Measurements from ENCODE around the gene SPINDOC. TPM values are rescaled to one million over a fixed set of nuclear protein-coding genes. Genes with fewer than 3 reads are reported as not detected.

Gene SPINDOC
- total and polyA plus RNA-seq, 9 of the 15 experiments (the other 6 are each of a cell fraction or from before 2014, with no cell fraction given): 0.70 to 36.3 (median 19.6) TPM

DNA sequence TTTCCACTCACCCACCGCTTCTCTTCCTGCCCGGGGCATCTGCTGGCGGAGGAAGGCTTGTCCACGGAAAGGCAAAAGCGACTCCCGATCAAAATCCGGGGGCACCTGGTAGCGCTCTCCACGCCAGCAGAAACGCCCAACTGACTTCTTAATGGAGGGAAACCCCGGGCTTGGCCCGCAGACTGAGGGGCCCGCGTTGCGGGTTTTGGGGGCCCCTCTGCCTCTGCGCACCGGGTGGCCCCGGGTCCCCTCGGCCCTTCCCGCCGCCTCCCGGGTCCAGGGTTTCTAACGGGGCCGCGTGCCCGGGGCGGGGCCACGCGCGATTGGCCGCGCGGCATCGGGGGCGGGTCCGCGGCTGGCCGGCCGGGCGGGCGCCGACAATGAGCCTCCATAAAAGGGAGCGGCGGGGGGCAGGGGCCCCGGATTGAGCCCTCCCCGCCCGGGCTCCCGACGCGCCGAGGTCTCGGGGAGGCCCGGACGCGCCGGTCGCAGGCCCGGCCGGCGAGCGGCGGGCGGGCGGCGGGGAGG, at the start of gene SPINDOC (continued):
- TF ChIP-seq PHF8 (IDR thresholded peaks at IDR 0.05; ENCODE audit: borderline replicate concordance, low read length): peak; percentile 68; the same call in 1 of the 2 replicates
- TF ChIP-seq RBM25 (IDR thresholded peaks at IDR 0.05; ENCODE audit: low read depth, low read length, severe bottlenecking): peak; percentile 54
- peak; percentile 72 for TF ChIP-seq CXXC5 (CRISPR knock-in tag; IDR thresholded peaks at IDR 0.05)
- TF ChIP-seq NONO (IDR thresholded peaks at IDR 0.05; ENCODE audit: low read depth in 2 of 2, low read length in 1 of 2): 0 out of 4 replicates have a peak, but pooled peaks of 1 of the 2 experiments have one; percentile 40
- TF ChIP-seq RBFOX2 (IDR thresholded peaks at IDR 0.05; ENCODE audit: low read depth, low read length): peak; percentile 68; the same call in 1 of the 2 replicates
- TF ChIP-seq, protein P1, sequence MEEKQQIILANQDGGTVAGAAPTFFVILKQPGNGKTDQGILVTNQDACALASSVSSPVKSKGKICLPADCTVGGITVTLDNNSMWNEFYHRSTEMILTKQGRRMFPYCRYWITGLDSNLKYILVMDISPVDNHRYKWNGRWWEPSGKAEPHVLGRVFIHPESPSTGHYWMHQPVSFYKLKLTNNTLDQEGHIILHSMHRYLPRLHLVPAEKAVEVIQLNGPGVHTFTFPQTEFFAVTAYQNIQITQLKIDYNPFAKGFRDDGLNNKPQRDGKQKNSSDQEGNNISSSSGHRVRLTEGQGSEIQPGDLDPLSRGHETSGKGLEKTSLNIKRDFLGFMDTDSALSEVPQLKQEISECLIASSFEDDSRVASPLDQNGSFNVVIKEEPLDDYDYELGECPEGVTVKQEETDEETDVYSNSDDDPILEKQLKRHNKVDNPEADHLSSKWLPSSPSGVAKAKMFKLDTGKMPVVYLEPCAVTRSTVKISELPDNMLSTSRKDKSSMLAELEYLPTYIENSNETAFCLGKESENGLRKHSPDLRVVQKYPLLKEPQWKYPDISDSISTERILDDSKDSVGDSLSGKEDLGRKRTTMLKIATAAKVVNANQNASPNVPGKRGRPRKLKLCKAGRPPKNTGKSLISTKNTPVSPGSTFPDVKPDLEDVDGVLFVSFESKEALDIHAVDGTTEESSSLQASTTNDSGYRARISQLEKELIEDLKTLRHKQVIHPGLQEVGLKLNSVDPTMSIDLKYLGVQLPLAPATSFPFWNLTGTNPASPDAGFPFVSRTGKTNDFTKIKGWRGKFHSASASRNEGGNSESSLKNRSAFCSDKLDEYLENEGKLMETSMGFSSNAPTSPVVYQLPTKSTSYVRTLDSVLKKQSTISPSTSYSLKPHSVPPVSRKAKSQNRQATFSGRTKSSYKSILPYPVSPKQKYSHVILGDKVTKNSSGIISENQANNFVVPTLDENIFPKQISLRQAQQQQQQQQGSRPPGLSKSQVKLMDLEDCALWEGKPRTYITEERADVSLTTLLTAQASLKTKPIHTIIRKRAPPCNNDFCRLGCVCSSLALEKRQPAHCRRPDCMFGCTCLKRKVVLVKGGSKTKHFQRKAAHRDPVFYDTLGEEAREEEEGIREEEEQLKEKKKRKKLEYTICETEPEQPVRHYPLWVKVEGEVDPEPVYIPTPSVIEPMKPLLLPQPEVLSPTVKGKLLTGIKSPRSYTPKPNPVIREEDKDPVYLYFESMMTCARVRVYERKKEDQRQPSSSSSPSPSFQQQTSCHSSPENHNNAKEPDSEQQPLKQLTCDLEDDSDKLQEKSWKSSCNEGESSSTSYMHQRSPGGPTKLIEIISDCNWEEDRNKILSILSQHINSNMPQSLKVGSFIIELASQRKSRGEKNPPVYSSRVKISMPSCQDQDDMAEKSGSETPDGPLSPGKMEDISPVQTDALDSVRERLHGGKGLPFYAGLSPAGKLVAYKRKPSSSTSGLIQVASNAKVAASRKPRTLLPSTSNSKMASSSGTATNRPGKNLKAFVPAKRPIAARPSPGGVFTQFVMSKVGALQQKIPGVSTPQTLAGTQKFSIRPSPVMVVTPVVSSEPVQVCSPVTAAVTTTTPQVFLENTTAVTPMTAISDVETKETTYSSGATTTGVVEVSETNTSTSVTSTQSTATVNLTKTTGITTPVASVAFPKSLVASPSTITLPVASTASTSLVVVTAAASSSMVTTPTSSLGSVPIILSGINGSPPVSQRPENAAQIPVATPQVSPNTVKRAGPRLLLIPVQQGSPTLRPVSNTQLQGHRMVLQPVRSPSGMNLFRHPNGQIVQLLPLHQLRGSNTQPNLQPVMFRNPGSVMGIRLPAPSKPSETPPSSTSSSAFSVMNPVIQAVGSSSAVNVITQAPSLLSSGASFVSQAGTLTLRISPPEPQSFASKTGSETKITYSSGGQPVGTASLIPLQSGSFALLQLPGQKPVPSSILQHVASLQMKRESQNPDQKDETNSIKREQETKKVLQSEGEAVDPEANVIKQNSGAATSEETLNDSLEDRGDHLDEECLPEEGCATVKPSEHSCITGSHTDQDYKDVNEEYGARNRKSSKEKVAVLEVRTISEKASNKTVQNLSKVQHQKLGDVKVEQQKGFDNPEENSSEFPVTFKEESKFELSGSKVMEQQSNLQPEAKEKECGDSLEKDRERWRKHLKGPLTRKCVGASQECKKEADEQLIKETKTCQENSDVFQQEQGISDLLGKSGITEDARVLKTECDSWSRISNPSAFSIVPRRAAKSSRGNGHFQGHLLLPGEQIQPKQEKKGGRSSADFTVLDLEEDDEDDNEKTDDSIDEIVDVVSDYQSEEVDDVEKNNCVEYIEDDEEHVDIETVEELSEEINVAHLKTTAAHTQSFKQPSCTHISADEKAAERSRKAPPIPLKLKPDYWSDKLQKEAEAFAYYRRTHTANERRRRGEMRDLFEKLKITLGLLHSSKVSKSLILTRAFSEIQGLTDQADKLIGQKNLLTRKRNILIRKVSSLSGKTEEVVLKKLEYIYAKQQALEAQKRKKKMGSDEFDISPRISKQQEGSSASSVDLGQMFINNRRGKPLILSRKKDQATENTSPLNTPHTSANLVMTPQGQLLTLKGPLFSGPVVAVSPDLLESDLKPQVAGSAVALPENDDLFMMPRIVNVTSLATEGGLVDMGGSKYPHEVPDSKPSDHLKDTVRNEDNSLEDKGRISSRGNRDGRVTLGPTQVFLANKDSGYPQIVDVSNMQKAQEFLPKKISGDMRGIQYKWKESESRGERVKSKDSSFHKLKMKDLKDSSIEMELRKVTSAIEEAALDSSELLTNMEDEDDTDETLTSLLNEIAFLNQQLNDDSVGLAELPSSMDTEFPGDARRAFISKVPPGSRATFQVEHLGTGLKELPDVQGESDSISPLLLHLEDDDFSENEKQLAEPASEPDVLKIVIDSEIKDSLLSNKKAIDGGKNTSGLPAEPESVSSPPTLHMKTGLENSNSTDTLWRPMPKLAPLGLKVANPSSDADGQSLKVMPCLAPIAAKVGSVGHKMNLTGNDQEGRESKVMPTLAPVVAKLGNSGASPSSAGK (IDR thresholded peaks at IDR 0.05): peak; percentile 82
- TF ChIP-seq BHLHE40 (IDR thresholded peaks at IDR 0.05; ENCODE audit: low read length): 0 out of 2 replicates have a peak, but pooled peaks have one; percentile 20
- TF ChIP-seq SUPT5H (IDR thresholded peaks at IDR 0.05): peak; percentile 50
- 0 out of 2 replicates have a peak, but pooled peaks have one; percentile 39 for TF ChIP-seq POLR2AphosphoS5 (IDR thresholded peaks at IDR 0.05; ENCODE audit: control insufficient read depth, insufficient read depth, low read depth, low read length)
- TF ChIP-seq, protein P2, sequence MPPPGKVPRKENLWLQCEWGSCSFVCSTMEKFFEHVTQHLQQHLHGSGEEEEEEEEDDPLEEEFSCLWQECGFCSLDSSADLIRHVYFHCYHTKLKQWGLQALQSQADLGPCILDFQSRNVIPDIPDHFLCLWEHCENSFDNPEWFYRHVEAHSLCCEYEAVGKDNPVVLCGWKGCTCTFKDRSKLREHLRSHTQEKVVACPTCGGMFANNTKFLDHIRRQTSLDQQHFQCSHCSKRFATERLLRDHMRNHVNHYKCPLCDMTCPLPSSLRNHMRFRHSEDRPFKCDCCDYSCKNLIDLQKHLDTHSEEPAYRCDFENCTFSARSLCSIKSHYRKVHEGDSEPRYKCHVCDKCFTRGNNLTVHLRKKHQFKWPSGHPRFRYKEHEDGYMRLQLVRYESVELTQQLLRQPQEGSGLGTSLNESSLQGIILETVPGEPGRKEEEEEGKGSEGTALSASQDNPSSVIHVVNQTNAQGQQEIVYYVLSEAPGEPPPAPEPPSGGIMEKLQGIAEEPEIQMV (tag; conservative IDR thresholded peaks at IDR 0.05; ENCODE audit: low read depth): peak; percentile 75
- TF ChIP-seq MAZ (CRISPR knock-in tag; conservative IDR thresholded peaks at IDR 0.05 in 1 of 2, IDR thresholded peaks at IDR 0.05 in 1 of 2): peak; percentile 7 to 10; a peak in 2 of 4 replicates
- TF ChIP-seq SMAD4 (CRISPR knock-in tag; conservative IDR thresholded peaks at IDR 0.05): peak; percentile 53

All from K562 (cell line).